ENCODE measurements around the gene TLK1. TPM values are rescaled to one million over a fixed set of nuclear protein-coding genes. Genes with fewer than 3 reads are reported as not detected.

The TLK1 gene
- polyA plus RNA-seq, 1 donor from 2014 or later: 33.1 TPM

DNA sequence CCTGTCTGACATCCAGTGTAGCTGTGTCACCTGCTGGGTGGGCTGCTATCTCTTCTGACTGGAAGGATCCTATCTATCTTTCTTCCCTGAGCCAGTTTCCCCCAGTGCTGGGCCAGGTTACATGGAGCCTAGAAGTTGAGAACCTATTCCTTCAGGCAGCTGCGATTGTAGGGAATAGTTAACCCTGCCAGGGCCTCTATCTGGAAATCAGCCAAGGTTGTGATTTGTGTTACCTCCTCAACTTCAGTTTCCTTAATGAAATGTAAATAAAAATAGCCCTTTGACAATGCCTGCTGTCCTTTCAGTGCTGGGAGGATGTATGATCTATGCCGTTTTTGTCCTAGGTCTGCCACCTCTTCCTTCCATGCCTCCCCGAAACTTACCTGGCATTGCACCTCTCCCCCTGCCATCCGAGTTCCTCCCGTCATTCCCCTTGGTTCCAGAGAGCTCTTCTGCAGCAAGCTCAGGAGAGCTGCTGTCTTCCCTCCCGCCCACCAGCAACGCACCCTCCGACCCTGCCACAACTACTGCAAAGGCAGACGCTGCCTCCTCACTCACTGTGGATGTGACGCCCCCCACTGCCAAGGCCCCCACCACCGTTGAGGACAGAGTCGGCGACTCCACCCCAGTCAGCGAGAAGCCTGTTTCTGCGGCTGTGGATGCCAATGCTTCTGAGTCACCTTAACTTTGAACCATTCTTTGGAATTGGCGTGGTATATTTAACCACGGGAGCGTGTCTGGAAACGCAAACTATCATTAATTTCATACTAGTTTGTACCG lies 195.1 kb downstream of the TLK1 start:
- Histone ChIP-seq H3K4me2 (ENCODE audit: low read length) (no peak overlapping the region), H2AFZ (ENCODE audit: low read depth, low read length) (no peak overlapping the region), H3K9ac (ENCODE audit: low read length) (no peak overlapping the region), H3F3A (ENCODE audit: insufficient read depth, low read length, poor library complexity, severe bottlenecking) (no peaks in the 10 kb centered on the region), H3K4me3 (ENCODE audit: low read length) (no peak overlapping the region), H3K27me3 (ENCODE audit: insufficient read depth, low read depth, low read length) (no peaks in the 10 kb centered on the region), H3K9me2 (ENCODE audit: insufficient read depth, low read length) (no peaks in the 10 kb centered on the region), H3K27ac (ENCODE audit: low read length) (no peak overlapping the region), H4K20me1 (ENCODE audit: insufficient read depth) (no peaks in the 10 kb centered on the region), H3K79me2 (replicated peaks; ENCODE audit: insufficient read depth, low read length) (no peaks in the 10 kb centered on the region), H3K9me3 (ENCODE audit: low read length) (no peaks in the 10 kb centered on the region), H3K36me3 (ENCODE audit: insufficient read depth, low read length) (peaks cover 23% of the 10 kb centered on the region)
- TF ChIP-seq RAD21 (conservative IDR thresholded peaks at IDR 0.05): no peak
- TF ChIP-seq, protein P1, sequence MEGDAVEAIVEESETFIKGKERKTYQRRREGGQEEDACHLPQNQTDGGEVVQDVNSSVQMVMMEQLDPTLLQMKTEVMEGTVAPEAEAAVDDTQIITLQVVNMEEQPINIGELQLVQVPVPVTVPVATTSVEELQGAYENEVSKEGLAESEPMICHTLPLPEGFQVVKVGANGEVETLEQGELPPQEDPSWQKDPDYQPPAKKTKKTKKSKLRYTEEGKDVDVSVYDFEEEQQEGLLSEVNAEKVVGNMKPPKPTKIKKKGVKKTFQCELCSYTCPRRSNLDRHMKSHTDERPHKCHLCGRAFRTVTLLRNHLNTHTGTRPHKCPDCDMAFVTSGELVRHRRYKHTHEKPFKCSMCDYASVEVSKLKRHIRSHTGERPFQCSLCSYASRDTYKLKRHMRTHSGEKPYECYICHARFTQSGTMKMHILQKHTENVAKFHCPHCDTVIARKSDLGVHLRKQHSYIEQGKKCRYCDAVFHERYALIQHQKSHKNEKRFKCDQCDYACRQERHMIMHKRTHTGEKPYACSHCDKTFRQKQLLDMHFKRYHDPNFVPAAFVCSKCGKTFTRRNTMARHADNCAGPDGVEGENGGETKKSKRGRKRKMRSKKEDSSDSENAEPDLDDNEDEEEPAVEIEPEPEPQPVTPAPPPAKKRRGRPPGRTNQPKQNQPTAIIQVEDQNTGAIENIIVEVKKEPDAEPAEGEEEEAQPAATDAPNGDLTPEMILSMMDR (IDR thresholded peaks at IDR 0.05; ENCODE audit: poor library complexity, severe bottlenecking): no peak
- no peak for TF ChIP-seq EZH2 (IDR thresholded peaks at IDR 0.05; ENCODE audit: borderline replicate concordance, insufficient read depth, low read length, poor library complexity, severe bottlenecking)
- TF ChIP-seq, protein P2, sequence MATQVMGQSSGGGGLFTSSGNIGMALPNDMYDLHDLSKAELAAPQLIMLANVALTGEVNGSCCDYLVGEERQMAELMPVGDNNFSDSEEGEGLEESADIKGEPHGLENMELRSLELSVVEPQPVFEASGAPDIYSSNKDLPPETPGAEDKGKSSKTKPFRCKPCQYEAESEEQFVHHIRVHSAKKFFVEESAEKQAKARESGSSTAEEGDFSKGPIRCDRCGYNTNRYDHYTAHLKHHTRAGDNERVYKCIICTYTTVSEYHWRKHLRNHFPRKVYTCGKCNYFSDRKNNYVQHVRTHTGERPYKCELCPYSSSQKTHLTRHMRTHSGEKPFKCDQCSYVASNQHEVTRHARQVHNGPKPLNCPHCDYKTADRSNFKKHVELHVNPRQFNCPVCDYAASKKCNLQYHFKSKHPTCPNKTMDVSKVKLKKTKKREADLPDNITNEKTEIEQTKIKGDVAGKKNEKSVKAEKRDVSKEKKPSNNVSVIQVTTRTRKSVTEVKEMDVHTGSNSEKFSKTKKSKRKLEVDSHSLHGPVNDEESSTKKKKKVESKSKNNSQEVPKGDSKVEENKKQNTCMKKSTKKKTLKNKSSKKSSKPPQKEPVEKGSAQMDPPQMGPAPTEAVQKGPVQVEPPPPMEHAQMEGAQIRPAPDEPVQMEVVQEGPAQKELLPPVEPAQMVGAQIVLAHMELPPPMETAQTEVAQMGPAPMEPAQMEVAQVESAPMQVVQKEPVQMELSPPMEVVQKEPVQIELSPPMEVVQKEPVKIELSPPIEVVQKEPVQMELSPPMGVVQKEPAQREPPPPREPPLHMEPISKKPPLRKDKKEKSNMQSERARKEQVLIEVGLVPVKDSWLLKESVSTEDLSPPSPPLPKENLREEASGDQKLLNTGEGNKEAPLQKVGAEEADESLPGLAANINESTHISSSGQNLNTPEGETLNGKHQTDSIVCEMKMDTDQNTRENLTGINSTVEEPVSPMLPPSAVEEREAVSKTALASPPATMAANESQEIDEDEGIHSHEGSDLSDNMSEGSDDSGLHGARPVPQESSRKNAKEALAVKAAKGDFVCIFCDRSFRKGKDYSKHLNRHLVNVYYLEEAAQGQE (IDR thresholded peaks at IDR 0.05; ENCODE audit: borderline replicate concordance): no peak
- TF ChIP-seq POLR2AphosphoS5 (IDR thresholded peaks at IDR 0.05): no peak
- TF ChIP-seq EP300 (conservative IDR thresholded peaks at IDR 0.05; ENCODE audit: poor library complexity, severe bottlenecking): no peak
- TF ChIP-seq TAF1 (IDR thresholded peaks at IDR 0.05; ENCODE audit: low read depth): no peak

DNA sequence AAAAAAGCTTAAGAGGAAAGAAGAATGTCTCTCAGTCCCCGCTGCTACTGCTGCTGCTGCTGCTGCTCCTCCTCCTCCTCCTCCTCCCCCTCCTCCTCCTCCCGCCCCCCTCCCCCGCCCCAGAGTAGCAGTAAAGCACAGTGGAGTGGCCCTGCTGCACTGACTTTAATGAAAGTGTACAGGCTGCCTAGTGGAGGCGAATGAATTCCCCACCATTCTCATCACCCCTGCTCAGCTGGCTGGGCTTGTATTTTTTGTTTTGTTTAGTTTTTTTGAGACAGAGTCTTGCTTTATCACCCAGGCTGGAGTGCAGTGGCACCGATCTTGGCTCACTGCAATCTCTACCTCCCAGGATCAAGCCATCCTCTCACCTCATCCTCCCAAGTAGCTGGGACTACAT lies 197.3 kb downstream of the TLK1 start:
- H3F3A ChIP-seq (ENCODE audit: insufficient read depth, low read length, poor library complexity, severe bottlenecking): no peaks in the 10 kb centered on the region
- no peak overlapping the region for H2AFZ ChIP-seq (ENCODE audit: low read depth, low read length)
- no peak overlapping the region for H3K4me2 ChIP-seq (ENCODE audit: low read length)
- no peaks in the 10 kb centered on the region for H3K9me2 ChIP-seq (ENCODE audit: insufficient read depth, low read length)
- no peak overlapping the region for H3K27ac ChIP-seq (ENCODE audit: low read length)
- no peak overlapping the region for H3K9ac ChIP-seq (ENCODE audit: low read length)
- H3K27me3 ChIP-seq (ENCODE audit: insufficient read depth, low read depth, low read length): no peaks in the 10 kb centered on the region
- H3K79me2 ChIP-seq (replicated peaks; ENCODE audit: insufficient read depth, low read length): no peaks in the 10 kb centered on the region
- no peak overlapping the region for H3K4me3 ChIP-seq (ENCODE audit: low read length)
- H3K36me3 ChIP-seq (ENCODE audit: insufficient read depth, low read length): peaks cover 26% of the 10 kb centered on the region
- TF ChIP-seq RAD21 (conservative IDR thresholded peaks at IDR 0.05) (no peak), EP300 (conservative IDR thresholded peaks at IDR 0.05; ENCODE audit: poor library complexity, severe bottlenecking) (no peak), EZH2 (IDR thresholded peaks at IDR 0.05; ENCODE audit: borderline replicate concordance, insufficient read depth, low read length, poor library complexity, severe bottlenecking) (no peak), POLR2AphosphoS5 (IDR thresholded peaks at IDR 0.05) (no peak), SMC3 (conservative IDR thresholded peaks at IDR 0.05; ENCODE audit: poor library complexity) (no peak), TAF1 (IDR thresholded peaks at IDR 0.05; ENCODE audit: low read depth) (no peak), MXI1 (conservative IDR thresholded peaks at IDR 0.05; ENCODE audit: poor library complexity, severe bottlenecking) (no peak)
- TF ChIP-seq, protein P1 (IDR thresholded peaks at IDR 0.05; ENCODE audit: poor library complexity, severe bottlenecking): no peak
- TF ChIP-seq, protein P2 (IDR thresholded peaks at IDR 0.05; ENCODE audit: borderline replicate concordance): no peak
- no peaks in the 10 kb centered on the region for H3K9me3 ChIP-seq (ENCODE audit: low read length)
- no peaks in the 10 kb centered on the region for H4K20me1 ChIP-seq (ENCODE audit: insufficient read depth)

Data from neural cell (in vitro differentiated cells).